GM10248 (cell line): ENCODE data around the gene PLEKHG3.

Source experiments
- CTCF ChIA-PET: fragments of 300-600 bp; sonication (Branson Sonifier 250); formaldehyde crosslinking; extraction: SDS; loops from one replicate; lab custom pipeline; 2021; ENCODE audit warnings: antibody characterized with exemption; lab: Yijun Ruan, JAX
- POLR2A ChIA-PET: fragments of 350-650 bp; sonication (Branson Sonifier 250); formaldehyde crosslinking; extraction: SDS; loops from one replicate; lab custom pipeline; 2020; ENCODE audit warnings: antibody characterized with exemption; lab: Yijun Ruan, JAX
- DNase-seq: peaks from one replicate; pipeline ENCODE4 v3.0.0; 2012; ENCODE audit errors: extremely low spot score
- TF ChIP-seq, protein P1 (sequence below): IDR thresholded peaks from 2 replicates; pipeline ENCODE4 v1.5.1; 2012; ENCODE audit warnings: mild to moderate bottlenecking, low read depth; ENCODE audit errors: extremely low read depth, missing control alignments, control extremely low read depth

The PLEKHG3 gene

DNA sequence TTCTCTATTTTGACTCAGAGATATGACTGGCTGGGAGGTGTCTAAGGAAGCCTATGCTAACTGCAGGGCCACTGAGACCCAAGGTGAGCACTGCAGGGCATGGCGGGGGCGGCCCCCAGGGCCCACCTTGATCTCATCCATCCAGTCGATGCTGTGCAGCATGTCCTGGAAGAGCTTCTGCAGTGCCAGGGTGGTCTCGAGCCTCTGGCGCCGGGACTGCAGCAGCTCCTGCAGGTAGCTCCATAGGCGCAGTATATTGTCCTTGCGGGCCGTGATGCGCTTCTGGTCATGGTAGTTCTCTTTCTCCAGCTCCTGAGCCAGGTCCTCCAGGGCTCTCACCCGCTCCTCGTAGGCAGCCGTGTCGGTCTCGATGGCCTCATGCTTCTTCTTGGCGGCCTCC is 91.0 kb downstream of the PLEKHG3 start:
- CTCF ChIA-PET = interaction anchor here (0.8 to 2.5 kb wide), 3 partner anchors 14 to 30 kb away, joined by 3 to 9 read pairs (median 4); no protein-coding TSS in a partner anchor
- no peak for DNase-seq
- TF ChIP-seq, protein P1, sequence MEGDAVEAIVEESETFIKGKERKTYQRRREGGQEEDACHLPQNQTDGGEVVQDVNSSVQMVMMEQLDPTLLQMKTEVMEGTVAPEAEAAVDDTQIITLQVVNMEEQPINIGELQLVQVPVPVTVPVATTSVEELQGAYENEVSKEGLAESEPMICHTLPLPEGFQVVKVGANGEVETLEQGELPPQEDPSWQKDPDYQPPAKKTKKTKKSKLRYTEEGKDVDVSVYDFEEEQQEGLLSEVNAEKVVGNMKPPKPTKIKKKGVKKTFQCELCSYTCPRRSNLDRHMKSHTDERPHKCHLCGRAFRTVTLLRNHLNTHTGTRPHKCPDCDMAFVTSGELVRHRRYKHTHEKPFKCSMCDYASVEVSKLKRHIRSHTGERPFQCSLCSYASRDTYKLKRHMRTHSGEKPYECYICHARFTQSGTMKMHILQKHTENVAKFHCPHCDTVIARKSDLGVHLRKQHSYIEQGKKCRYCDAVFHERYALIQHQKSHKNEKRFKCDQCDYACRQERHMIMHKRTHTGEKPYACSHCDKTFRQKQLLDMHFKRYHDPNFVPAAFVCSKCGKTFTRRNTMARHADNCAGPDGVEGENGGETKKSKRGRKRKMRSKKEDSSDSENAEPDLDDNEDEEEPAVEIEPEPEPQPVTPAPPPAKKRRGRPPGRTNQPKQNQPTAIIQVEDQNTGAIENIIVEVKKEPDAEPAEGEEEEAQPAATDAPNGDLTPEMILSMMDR = no peak
- POLR2A ChIA-PET = no interaction called here

DNA sequence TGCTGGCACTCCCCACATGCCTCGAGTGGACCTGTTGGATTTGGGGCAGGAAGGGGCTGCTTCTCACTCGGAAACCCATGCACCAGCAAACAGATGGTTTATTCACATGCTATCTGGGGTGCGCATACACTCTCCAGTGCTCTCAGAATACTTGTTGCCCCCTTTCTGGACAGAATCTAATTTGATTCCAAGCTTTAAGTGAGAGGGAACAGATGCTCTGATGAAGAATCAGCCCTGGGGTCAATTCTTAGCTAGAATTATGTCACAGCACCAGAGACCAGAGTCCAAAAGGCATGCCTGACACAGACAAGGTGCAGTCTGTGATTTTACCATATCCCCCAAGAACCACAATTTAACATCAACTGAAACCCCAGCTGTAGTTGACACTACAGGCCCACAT is 91.7 kb downstream of the PLEKHG3 start:
- DNase-seq = no peak
- TF ChIP-seq, protein P1 = no peak
- POLR2A ChIA-PET = no interaction called here
- CTCF ChIA-PET = interaction anchor here (0.8 to 2.5 kb wide), 3 partner anchors 15 to 28 kb away, joined by 3 to 9 read pairs (median 3); no protein-coding TSS in a partner anchor

DNA sequence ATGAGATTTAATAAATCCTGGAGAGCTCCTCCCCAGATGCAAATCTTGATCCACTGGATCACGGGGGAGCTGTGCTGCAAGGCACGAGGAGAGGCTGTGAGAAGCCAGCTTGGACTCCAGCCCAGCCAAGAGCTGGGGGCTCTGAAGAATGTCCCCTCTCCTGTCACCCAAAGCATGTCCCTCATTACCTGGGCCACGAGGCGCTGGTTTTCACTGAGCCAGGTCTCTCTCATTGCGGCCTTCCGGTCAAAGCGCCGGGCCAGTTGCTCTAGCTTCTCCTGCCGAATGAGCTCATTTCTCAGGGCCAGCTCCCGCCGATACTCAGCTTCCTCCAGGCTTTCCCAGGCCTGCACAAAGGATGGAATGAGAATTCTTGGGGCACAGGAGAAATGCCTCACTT is 92.1 kb downstream of the PLEKHG3 start:
- CTCF ChIA-PET = interaction anchor here (1.0 to 2.5 kb wide), 2 partner anchors 19 to 27 kb away, joined by 3 to 9 read pairs; no protein-coding TSS in a partner anchor
- TF ChIP-seq, protein P1 = no peak
- no peak for DNase-seq
- POLR2A ChIA-PET = no interaction called here

DNA sequence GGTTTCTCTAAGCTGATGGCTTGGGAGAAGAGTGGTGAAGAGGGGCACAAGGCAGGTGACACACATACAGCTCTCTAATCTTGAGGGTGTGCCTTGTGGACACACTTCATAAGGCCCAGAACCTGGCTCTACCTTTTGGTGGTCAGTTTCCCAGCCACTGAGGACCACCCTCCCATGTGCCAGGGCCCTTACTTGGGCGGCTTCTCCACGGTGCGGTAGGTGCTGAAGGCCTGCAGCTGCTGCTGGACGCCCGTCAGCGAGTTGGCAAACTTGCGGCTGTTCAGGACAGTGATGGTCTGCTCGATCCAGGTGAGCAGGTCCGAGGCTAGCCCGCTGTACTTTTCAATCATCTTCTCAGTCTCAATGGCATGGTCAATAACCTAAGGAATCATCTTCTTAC is 95.3 kb downstream of the PLEKHG3 start:
- CTCF ChIA-PET = interaction anchor here (0.9 to 5.5 kb wide), 4 partner anchors 8 to 92 kb away, joined by 3 to 38 read pairs (median 4); no protein-coding TSS in a partner anchor
- TF ChIP-seq, protein P1 = no peak
- POLR2A ChIA-PET = no interaction called here
- no peak for DNase-seq
